Lung (tissue), 12 donors: ENCODE measurements around the gene RGS21. TPM values are rescaled to one million over a fixed set of nuclear protein-coding genes. Genes with fewer than 3 reads are reported as not detected.
A peak's percentile ranks its signal among the peaks of the same experiment; 100 is the strongest.
"Not testable (repeated sequence)": the region's sequence is repeated elsewhere in the genome, so short reads cannot be mapped to it uniquely, and the experiment has no call there.

Experiments
- ATAC-seq: fragments of 200-7000 bp; cut with Tn5 transposase; one replicate; pipeline ENCODE4 v1.9.1; 2020; ENCODE audit warnings: moderate number of reproducible peaks; ENCODE audit not compliant: insufficient read depth, low FRiP score
- DNase-seq, 3 donors: peaks; one replicate each; pipeline ENCODE4 v3.0.0-alpha.2; 2013 to 2017
- H3K27ac ChIP-seq, 2 donors: one replicate each; pipeline ENCODE4 v1.5.1; 2013; ENCODE audit warnings: mild to moderate bottlenecking in 2 of 2, moderate library complexity in 2 of 2, control low read depth in 1 of 2, inconsistent platforms in 1 of 2, low read depth in 1 of 2, low read length in 1 of 2
- H3K27me3 ChIP-seq, 3 donors: one replicate each; pipeline ENCODE4 v1.5.1; 2013; ENCODE audit warnings: low read length in 2 of 3; ENCODE audit not compliant: control insufficient read depth in 3 of 3, insufficient read depth in 3 of 3
- H3K36me3 ChIP-seq, 4 donors: one replicate each; pipeline ENCODE4 v1.5.1; 2013; ENCODE audit warnings: low read length in 4 of 4, mild to moderate bottlenecking in 1 of 4, moderate library complexity in 1 of 4; ENCODE audit not compliant: control insufficient read depth in 4 of 4, insufficient read depth in 4 of 4
- H3K4me1 ChIP-seq, 5 donors: one replicate each; pipeline ENCODE4 v1.5.1; 2013; ENCODE audit warnings: low read length in 5 of 5, mild to moderate bottlenecking in 2 of 5, moderate library complexity in 1 of 5; ENCODE audit not compliant: control insufficient read depth in 5 of 5, insufficient read depth in 5 of 5
- H3K4me3 ChIP-seq: one replicate; pipeline ENCODE4 v1.5.1; 2013; ENCODE audit warnings: mild to moderate bottlenecking, control low read depth, moderate library complexity
- H3K9ac ChIP-seq, 2 donors: one replicate each; pipeline ENCODE4 v1.5.1; 2013; ENCODE audit warnings: low read length in 2 of 2, control low read depth in 1 of 2; ENCODE audit not compliant: insufficient read depth in 1 of 2
- H3K9me3 ChIP-seq, 4 donors: one replicate each; pipeline ENCODE4 v1.5.1; 2013; ENCODE audit warnings: low read length in 3 of 4, mild to moderate bottlenecking in 1 of 4, moderate library complexity in 1 of 4; ENCODE audit not compliant: control insufficient read depth in 4 of 4, insufficient read depth in 3 of 4
- CTCF ChIP-seq: IDR thresholded peaks from 2 replicates; pipeline ENCODE4 v1.5.1; 2012; ENCODE audit warnings: mild to moderate bottlenecking; ENCODE audit errors: control extremely low read depth, extremely low read depth
- WGBS, 2 donors: extraction: QIAGEN DNeasy Blood & Tissue Kit; methylation state at CpG; one replicate each; pipeline ENCODE4 v1.1.7; 2013; 5-methylcytosine and 5-hydroxymethylcytosine counted together
- polyA plus RNA-seq, 2 donors: library from polyadenylated mRNA; stranded (reverse); fragments of 200-250 nt; gene quantifications; one replicate each; pipeline ENCODE4 v1.2.1, GENCODE V29; 2013
- total RNA-seq, 2 donors: library from RNA; depleted of rRNA in 1 of 2; stranded (reverse); fragments of >200 nt in 1 of 2; gene quantifications; one replicate each; pipeline ENCODE4 v1.2.1, GENCODE V29; 2014 to 2021
- donor health status: control.
- donor health status: control.
- donor health status: Bipolar disorder and iron deficiency.
- donor health status: healthy.
- donor health status: DM: yes; HTN: yes; CAD: no.

Gene RGS21
- total and polyA plus RNA-seq, 4 donors: not detected

GRCh38 chr1:192303029-192303428, 13.8 kb upstream of the RGS21 start:
- H3K9me3 ChIP-seq: no peaks in the 10 kb centered on the region
- DNase-seq (no peak), ATAC-seq (no peak)
- no peaks in the 10 kb centered on the region for H3K27me3 ChIP-seq
- no peaks in the 10 kb centered on the region for H3K36me3 ChIP-seq
- H3K4me3 ChIP-seq: no peak overlapping the region
- no peak overlapping the region for H3K27ac ChIP-seq
- no peak for TF ChIP-seq CTCF
- H3K4me1 ChIP-seq: no peaks in the 10 kb centered on the region
- H3K9ac ChIP-seq: no peak overlapping the region
- 71 to 85% methylated on average over 1 of the region's 1 CpG for WGBS, 2 donors

DNA sequence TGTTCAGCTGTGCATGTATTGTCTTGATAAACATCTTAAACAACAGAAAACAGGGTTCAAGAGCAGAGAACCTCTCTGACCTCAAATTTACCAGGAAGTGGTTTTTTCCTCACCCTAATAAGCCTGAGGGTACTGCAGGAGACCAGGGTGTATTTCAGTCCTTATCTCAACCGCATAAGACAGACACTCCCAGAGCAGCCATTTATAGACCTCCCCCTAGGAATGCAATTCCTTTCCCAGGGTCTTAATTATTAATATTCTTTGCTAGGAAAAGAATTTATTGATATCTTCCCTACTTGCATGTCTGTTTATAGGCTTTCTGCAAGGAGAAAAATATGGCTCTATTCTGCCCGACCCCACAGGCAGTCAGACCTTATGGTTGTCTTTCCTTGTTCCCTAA, 8.5 kb upstream of the RGS21 start:
- not testable (repeated sequence) for DNase-seq

GRCh38 chr1:192311281-192311680, 5.5 kb upstream of the RGS21 start:
- no peak overlapping the region for H3K9ac ChIP-seq
- no peaks in the 10 kb centered on the region for H3K36me3 ChIP-seq
- no peaks in the 10 kb centered on the region for H3K27me3 ChIP-seq
- H3K9me3 ChIP-seq: no peaks in the 10 kb centered on the region
- H3K4me1 ChIP-seq: no peaks in the 10 kb centered on the region
- WGBS, 2 donors: 72 to 89% methylated on average over 1 of the region's 1 CpG
- no peak for ATAC-seq
- H3K4me3 ChIP-seq: no peak overlapping the region
- H3K27ac ChIP-seq: no peak overlapping the region
- DNase-seq: peak; percentile 12 to 76 (median 70)
- TF ChIP-seq CTCF: no peak

More for the DNA sequence above, 8.5 kb upstream of the RGS21 start:
- not testable (repeated sequence) for H3K27ac ChIP-seq, H3K36me3 ChIP-seq, H3K9me3 ChIP-seq, ATAC-seq, H3K9ac ChIP-seq, H3K4me3 ChIP-seq, H3K27me3 ChIP-seq, H3K4me1 ChIP-seq
- 92 to 96% methylated on average over 2 of the region's 2 CpGs for WGBS, 2 donors

DNA sequence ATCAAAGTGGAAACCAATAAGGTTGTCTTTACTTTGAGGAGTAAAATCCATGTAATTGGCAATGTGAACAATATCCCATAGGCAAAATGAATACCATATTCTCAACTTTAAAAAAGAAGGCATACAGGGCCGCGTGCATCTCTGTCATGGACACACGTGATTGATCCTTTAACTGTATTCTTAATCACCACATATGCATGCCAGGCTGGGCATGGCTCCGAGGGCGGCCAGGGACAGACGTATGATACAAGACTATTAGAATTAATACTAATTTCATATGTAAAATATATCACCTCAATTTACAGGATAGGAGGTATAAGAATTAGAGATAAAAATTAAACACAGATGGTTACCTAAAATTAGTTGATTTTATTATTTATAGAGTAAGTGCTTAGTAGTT, 11.2 kb downstream of the RGS21 start:
- no peak for ATAC-seq
- WGBS, 2 donors: 94% methylated on average over 6 of the region's 6 CpGs
- DNase-seq: no peak

More for the DNA sequence above, 11.2 kb downstream of the RGS21 start:
- Histone ChIP-seq H3K27ac (no peak overlapping the region), H3K36me3 (no peaks in the 10 kb centered on the region), H3K9ac (no peak overlapping the region), H3K9me3 (no peaks in the 10 kb centered on the region), H3K4me1 (peaks cover 0 to 5% (median 0%) of the 10 kb centered on the region in 5 donors), H3K27me3 (no peaks in the 10 kb centered on the region), H3K4me3 (no peak overlapping the region)
- TF ChIP-seq CTCF: no peak
